Suprapubic skin (tissue), 4 donors: Measurements from ENCODE around the gene MCM5. TPM values are rescaled to one million over a fixed set of nuclear protein-coding genes. Genes with fewer than 3 reads are reported as not detected.

ENCODE experiments used
- DNase-seq, 2 donors: peaks; one replicate each; pipeline ENCODE4 v3.0.0-alpha.2; 2019; ENCODE audit warnings: low spot score in 2 of 2
- H3K27ac ChIP-seq: fragments of 200-600 bp; sonication (generic); one replicate; pipeline ENCODE4 v1.5.1; 2019
- H3K27me3 ChIP-seq: fragments of 200-600 bp; sonication (generic); one replicate; pipeline ENCODE4 v1.5.1; 2019
- H3K36me3 ChIP-seq: fragments of 200-600 bp; sonication (generic); one replicate; pipeline ENCODE4 v1.5.1; 2019
- H3K4me1 ChIP-seq: fragments of 200-600 bp; sonication (generic); one replicate; pipeline ENCODE4 v1.5.1; 2019
- H3K4me3 ChIP-seq: fragments of 200-600 bp; sonication (generic); one replicate; pipeline ENCODE4 v1.5.1; 2019; ENCODE audit warnings: mild to moderate bottlenecking
- H3K9me3 ChIP-seq: fragments of 200-600 bp; sonication (generic); one replicate; pipeline ENCODE4 v1.5.1; 2019
- CTCF ChIP-seq, 2 donors: fragments of 200-600 bp in 1 of 2; fragments of 450-650 bp in 1 of 2; sonication (generic) in 1 of 2; IDR thresholded peaks; one replicate each; pipeline ENCODE4 v1.5.1; 2016 to 2019; ENCODE audit warnings: antibody characterized with exemption in 2 of 2, mild to moderate bottlenecking in 1 of 2, moderate library complexity in 1 of 2
- EP300 ChIP-seq: sonication (generic); formaldehyde crosslinking; IDR thresholded peaks from one replicate; pipeline ENCODE4 v1.6.1; 2017; ENCODE audit warnings: antibody characterized with exemption
- POLR2A ChIP-seq, 2 donors: fragments of 450-650 bp; IDR thresholded peaks; one replicate each; pipeline ENCODE4 v1.6.1; 2017; ENCODE audit warnings: antibody characterized with exemption in 2 of 2, mild to moderate bottlenecking in 2 of 2, moderate library complexity in 2 of 2
- POLR2AphosphoS5 ChIP-seq, 3 donors: sonication (generic); formaldehyde crosslinking; IDR thresholded peaks; one replicate each; pipeline ENCODE4 v1.6.1; 2017; ENCODE audit warnings: antibody characterized with exemption in 3 of 3
- WGBS: methylation state at CpG from one replicate; pipeline ENCODE4 v1.1.5; 2018; 5-methylcytosine and 5-hydroxymethylcytosine counted together
- total RNA-seq, 4 donors: library from RNA; depleted of rRNA; stranded (reverse); fragments of >200 nt; gene quantifications; one replicate each; pipeline ENCODE4 v1.1.0, GENCODE V29; 2016

MCM5 gene
- total RNA-seq, 4 donors from 2014 or later: 19.7 to 41.3 (median 32.6) TPM

GRCh38 chr22:35451592-35451991 is 51.7 kb downstream of the MCM5 start:
- TF ChIP-seq CTCF (IDR thresholded peaks at IDR 0.05) (no peak), POLR2AphosphoS5 (IDR thresholded peaks at IDR 0.05) (no peak)
- no peaks in the 10 kb centered on the region for H3K9me3 ChIP-seq
- no peaks in the 10 kb centered on the region for H3K27me3 ChIP-seq
- H3K36me3 ChIP-seq: no peaks in the 10 kb centered on the region
- WGBS: 83% methylated on average over 7 of the region's 7 CpGs
- no peaks in the 10 kb centered on the region for H3K4me1 ChIP-seq
- H3K27ac ChIP-seq: no peak overlapping the region
- no peak overlapping the region for H3K4me3 ChIP-seq
- no peak for DNase-seq

GRCh38 chr22:35452351-35452781 is 52.4 kb downstream of the MCM5 start:
- H3K4me1 ChIP-seq: no peaks in the 10 kb centered on the region
- H3K27ac ChIP-seq: no peak overlapping the region

DNA sequence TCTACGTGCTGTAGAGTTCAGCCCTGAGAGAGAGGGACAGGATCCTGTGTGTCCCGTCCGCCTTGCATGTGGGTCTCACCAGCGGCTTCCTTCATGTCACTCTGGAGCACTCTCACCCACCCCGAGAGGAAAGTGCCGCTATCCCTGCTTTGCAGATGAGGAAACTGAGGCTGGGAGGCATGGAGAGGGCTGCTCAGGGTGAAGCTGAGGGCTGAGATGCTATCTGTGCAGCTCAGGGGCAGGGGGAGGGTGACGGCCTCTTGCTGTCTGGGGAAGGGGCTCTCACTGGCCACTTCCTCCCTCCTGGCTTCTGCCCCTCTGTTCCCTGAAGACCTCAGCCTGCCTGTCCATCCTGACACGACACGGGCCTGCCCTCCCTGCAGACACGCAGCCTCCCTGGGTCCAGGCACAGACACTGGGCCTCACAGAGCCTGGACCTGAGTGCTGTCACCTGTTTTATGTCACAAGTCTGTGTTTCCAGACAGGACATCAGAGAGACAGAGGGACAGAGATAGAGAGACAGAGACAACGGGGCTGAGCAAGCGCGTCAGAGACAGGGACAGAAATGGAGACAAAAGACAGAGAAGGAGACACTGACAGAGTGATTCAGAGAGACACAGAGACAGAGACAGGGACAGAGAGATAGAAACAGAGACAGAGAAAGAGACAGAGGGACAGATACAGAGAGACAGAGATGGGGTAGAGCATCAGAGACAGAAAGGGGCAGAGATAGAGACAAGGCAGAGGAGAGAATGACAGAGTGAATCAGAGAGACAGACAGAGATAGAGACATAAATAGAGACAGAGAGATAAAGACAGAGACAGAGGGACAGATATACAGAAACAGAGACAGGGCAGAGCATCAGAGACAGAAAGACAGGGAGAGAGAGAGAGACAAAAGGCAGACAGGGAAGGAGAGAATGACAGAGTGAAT is 53.1 kb downstream of the MCM5 start:
- Histone ChIP-seq H3K4me1 (no peaks in the 10 kb centered on the region), H3K27ac (no peak overlapping the region), H3K4me3 (no peak overlapping the region), H3K27me3 (no peaks in the 10 kb centered on the region), H3K36me3 (no peaks in the 10 kb centered on the region), H3K9me3 (no peaks in the 10 kb centered on the region)
- no peak for TF ChIP-seq EP300
- no peak for TF ChIP-seq POLR2AphosphoS5 (IDR thresholded peaks at IDR 0.05)
- TF ChIP-seq CTCF (IDR thresholded peaks at IDR 0.05): no peak
- TF ChIP-seq POLR2A (IDR thresholded peaks at IDR 0.05): no peak
- 88% methylated on average over 12 of the region's 13 CpGs for WGBS
- DNase-seq: no peak

More at GRCh38 chr22:35452351-35452781, 52.4 kb downstream of the MCM5 start:
- H3K27me3 ChIP-seq: no peaks in the 10 kb centered on the region
- H3K4me3 ChIP-seq: no peak overlapping the region
- DNase-seq: no peak
- no peak for TF ChIP-seq EP300
- no peaks in the 10 kb centered on the region for H3K36me3 ChIP-seq
- H3K9me3 ChIP-seq: no peaks in the 10 kb centered on the region
- WGBS: 79% methylated on average over 15 of the region's 15 CpGs

DNA sequence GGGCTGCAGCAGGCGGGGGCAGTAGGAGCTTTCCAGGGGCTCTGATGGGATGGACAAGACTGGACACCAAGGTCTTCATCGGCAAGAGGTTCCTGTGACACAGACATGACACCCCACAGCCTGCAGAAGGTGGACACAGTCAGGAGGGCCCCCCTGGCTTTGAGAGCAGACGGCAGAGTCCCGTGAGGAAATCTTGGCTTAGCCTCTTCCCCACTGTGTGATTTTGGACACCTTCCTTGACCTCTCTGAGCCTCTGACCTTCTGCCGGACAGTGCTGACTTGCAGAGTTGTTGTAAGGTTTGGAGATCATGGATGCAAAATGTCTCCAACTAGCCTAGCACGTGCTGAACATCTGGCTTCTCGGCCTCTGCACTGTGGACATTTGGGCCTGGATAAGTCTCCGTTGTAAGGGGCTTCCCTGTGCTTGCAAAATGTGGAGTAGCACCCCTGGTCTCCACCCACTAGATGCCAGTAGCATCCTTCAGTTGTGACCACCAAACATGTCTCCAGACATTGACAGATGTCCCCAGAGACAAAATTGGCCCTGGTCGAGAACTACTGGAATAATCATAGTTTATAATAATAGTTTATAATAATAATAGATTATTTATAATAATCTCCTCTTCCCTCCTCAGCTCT is 54.6 kb downstream of the MCM5 start:
- Histone ChIP-seq H3K4me3 (no peak overlapping the region), H3K36me3 (no peaks in the 10 kb centered on the region), H3K27me3 (no peaks in the 10 kb centered on the region), H3K27ac (no peak overlapping the region), H3K9me3 (no peaks in the 10 kb centered on the region), H3K4me1 (no peaks in the 10 kb centered on the region)
- DNase-seq: no peak
- WGBS: 51% methylated on average over 4 of the region's 9 CpGs
- no peak for TF ChIP-seq EP300

DNA sequence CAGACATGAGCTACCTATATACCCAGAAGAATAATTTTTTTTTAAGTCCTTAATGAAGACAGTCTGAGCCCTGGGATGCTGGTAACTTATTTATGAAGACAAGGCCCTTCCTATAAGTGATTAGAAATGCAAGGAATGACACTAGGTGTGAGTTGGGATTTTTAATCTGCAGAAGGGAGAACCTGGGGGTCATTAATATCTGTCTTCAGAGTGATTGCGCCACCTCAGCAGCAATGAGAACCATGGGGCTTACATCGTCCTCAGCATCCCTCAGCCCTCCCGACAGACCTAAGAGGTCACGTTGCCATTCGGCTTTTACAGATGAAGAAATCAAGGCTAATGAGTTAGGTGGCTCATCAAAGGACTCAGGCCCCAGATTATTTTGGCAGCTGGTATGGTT is 55.6 kb downstream of the MCM5 start:
- 87% methylated on average over 5 of the region's 5 CpGs for WGBS
- TF ChIP-seq CTCF (IDR thresholded peaks at IDR 0.05) (no peak), POLR2AphosphoS5 (IDR thresholded peaks at IDR 0.05) (no peak), POLR2A (IDR thresholded peaks at IDR 0.05) (no peak), EP300 (no peak)

GRCh38 chr22:35456757-35457156 is 56.8 kb downstream of the MCM5 start:
- Histone ChIP-seq H3K27ac (no peak overlapping the region), H3K27me3 (no peaks in the 10 kb centered on the region), H3K36me3 (no peaks in the 10 kb centered on the region), H3K4me1 (no peaks in the 10 kb centered on the region), H3K9me3 (no peaks in the 10 kb centered on the region), H3K4me3 (no peak overlapping the region)
- TF ChIP-seq CTCF (IDR thresholded peaks at IDR 0.05): no peak
- TF ChIP-seq EP300: no peak
- TF ChIP-seq POLR2AphosphoS5 (IDR thresholded peaks at IDR 0.05): no peak
- TF ChIP-seq POLR2A (IDR thresholded peaks at IDR 0.05): no peak
- WGBS: 93% methylated on average over 10 of the region's 10 CpGs
- no peak for DNase-seq

More for the DNA sequence above, 55.6 kb downstream of the MCM5 start:
- no peak overlapping the region for H3K27ac ChIP-seq
- no peaks in the 10 kb centered on the region for H3K36me3 ChIP-seq
- DNase-seq: no peak
- H3K9me3 ChIP-seq: no peaks in the 10 kb centered on the region
- no peaks in the 10 kb centered on the region for H3K4me1 ChIP-seq
- H3K27me3 ChIP-seq: no peaks in the 10 kb centered on the region
- H3K4me3 ChIP-seq: no peak overlapping the region
